ENCODE results near the gene SGCE. TPM values are rescaled to one million over a fixed set of nuclear protein-coding genes. Genes with fewer than 3 reads are reported as not detected.

Gene SGCE
- total RNA-seq, 1 donor from 2014 or later, result 93.9 TPM

- no peak for DNase-seq (ENCODE audit: extremely low read depth, low read depth, low spot score)
Measured at GRCh38 chr7:94577357-94577756, 78.6 kb downstream of the SGCE start.

GRCh38 chr7:94576316-94576715, 79.6 kb downstream of the SGCE start:
- DNase-seq (ENCODE audit: extremely low read depth, low read depth, low spot score), result no peak

DNA sequence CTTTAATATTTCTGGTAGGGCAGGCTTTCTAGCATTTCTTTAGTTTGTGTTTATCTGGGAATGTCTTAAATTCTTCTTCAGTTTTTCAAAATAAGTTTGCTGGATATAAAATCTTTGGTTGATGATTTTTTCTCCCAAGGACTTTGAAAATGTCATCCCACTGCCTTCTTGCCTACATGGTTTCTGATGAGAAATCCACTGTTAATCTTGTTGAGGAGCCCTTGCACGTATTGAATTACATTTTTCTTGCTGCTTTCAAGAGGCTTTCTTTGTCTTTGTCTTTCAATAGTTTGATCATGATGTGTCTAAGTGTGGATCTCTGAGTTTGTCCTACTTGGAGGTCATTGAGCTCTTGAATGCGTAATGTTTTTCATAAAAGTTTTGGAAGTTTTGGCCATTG, 80.3 kb downstream of the SGCE start:
- no peak for DNase-seq (ENCODE audit: extremely low read depth, low read depth, low spot score)

GRCh38 chr7:94571816-94572215, 84.1 kb downstream of the SGCE start:
- no peak for DNase-seq (ENCODE audit: extremely low read depth, low read depth, low spot score)

- DNase-seq (ENCODE audit: extremely low read depth, low read depth, low spot score), result no peak
Measured at GRCh38 chr7:94567396-94567795, 88.5 kb downstream of the SGCE start.

DNA sequence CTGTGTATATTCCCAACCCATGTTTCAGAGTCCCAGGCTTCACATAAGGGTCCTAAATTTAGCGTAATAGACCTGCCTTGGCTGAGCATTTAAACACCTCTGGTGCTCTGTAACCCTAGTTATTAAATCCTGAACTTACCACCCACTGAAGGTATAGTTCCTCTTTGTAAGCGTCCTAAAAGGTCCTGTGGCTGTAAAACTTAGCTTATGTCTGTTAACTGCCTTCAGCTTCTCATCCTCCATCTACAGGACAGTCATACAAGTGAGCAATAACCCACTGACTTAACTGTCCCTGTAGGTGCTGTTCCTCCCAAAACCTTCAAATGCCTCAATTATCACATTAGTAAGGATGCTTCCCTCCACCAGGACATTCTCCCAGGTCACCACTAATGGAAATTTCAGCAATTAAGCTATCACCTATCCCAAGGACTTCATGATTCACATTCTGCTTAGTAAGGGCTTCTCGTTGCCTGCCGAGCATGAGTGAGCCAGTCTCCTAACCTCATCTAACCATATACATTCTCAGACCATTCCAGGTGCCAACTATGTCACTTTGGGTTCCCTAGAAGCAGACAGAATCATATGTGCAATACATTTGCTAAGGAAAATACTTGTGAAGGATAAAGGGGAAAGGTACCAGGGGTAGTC, 90.6 kb downstream of the SGCE start:
- DNase-seq (ENCODE audit: extremely low read depth, low read depth, low spot score), result no peak

DNA sequence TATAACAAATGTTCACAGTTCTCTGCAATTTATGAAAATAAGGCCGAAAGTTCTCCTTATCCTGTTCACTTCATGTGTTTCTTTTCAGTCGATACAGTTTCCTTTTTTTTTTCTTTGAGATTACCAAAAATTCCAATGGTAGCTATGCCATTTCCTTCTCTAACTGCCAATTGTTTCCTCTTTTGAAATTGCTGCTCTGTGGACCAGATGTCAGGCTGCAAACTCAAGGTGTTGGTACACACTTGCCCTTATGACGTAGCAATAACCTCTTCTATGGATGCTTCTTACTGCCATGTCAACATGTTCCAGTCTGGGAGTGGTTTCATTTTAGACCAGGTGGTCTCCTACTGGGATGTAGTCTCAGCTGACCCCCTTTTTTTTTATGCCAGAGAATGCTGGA, 93.4 kb downstream of the SGCE start:
- DNase-seq (ENCODE audit: extremely low read depth, low read depth, low spot score), result peak; percentile 29

- DNase-seq (ENCODE audit: extremely low read depth, low read depth, low spot score), result peak; percentile 2
Measured at GRCh38 chr7:94561841-94562514, 94.0 kb downstream of the SGCE start.

- no peak for DNase-seq (ENCODE audit: extremely low read depth, low read depth, low spot score)
Measured at GRCh38 chr7:94559972-94560371, 96.0 kb downstream of the SGCE start.

DNA sequence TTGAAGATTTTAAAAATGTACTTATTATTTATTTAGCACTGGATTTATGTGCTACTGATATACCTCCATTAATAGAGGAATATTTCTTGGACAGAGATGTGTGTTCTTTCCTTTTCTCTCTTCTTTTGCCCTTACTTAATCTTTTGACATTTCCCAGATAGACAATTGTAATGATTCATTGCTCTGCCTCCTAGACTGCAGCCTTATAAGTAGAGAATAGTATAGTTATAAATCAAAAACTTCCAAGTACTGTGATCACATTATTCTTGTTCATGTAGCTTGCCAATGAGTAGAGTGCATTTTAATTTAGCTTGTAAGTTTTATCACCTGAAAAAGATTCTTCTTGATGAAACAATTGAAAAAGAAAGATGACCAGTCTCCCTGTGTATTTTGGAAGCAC, 98.7 kb downstream of the SGCE start:
- DNase-seq (ENCODE audit: extremely low read depth, low read depth, low spot score), result no peak

DNA sequence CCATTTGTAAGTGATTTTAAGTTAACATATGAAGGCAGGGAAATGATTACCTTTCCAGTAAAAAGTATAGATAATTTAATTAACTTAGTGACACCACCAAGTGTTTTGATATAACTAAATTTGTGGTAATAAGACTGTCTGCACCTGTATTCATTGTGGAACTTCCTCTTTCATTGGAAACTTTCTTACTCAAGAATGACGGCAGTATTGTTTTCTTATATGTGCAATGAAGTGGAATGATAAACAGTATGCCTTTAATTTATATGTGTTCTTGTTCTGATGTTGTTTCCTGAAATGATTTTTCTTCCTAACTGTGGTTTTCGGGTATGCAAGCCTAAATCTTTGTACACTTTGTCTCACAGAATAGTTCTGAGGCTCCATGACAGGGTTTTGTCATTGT, 99.9 kb downstream of the SGCE start:
- no peak for DNase-seq (ENCODE audit: extremely low read depth, low read depth, low spot score)

DNA sequence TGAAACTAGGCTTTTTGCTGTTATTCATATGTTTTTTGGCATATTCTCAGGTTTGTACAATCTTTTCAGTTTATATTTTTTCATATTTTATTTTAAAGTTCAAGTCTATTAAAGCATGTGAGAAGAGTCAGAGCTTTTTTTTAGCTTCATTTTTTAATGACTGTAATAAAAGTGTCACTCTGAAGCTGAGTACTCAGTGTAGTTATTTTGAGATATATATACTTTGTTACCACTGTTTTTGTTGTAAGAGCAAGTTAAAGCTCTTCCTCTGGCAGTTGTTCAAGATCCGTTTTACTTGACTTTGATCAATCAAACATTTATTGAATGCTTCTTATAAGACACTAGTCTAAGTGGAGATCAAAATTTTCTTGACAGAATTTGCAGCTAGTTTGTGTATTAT, 108.8 kb downstream of the SGCE start:
- no peak for DNase-seq (ENCODE audit: extremely low read depth, low read depth, low spot score)

GRCh38 chr7:94540428-94540827, 115.5 kb downstream of the SGCE start:
- DNase-seq (ENCODE audit: extremely low read depth, low read depth, low spot score), result no peak

Other genes with a start within 250 kb of the SGCE start
- gene CASD1, start 146.3 kb downstream of the SGCE start, total RNA-seq, result 9.9 and 16.0 TPM in 2 replicates

Data from glomerular endothelial cell (primary cell).